GM12878 (cell line): ENCODE measurements around the gene RANBP3. TPM values are rescaled to one million over a fixed set of nuclear protein-coding genes. Genes with fewer than 3 reads are reported as not detected.

Experiments used
- ATAC-seq: fragments of 200-7000 bp; cut with Tn5 transposase; 3 replicates; pipeline ENCODE4 v1.9.1; 2020; ENCODE audit warnings: mild to moderate bottlenecking, moderate library complexity
- BruUV-seq: library from RNA; stranded (reverse); fragments of 400-500 nt; replicated peaks from 2 replicates; lab custom pipeline; 2021; lab: Mats Ljungman, UMichigan
- CTCF ChIA-PET: fragments of 300-600 bp; sonication (Branson Sonifier 250); formaldehyde crosslinking; extraction: SDS; loops from one replicate; lab custom pipeline; 2021; ENCODE audit warnings: inconsistent platforms; lab: Yijun Ruan, JAX
- POLR2A ChIA-PET: fragments of 350-600 bp; formaldehyde crosslinking; extraction: SDS; loops from one replicate; lab custom pipeline; 2021; ENCODE audit warnings: inconsistent platforms; lab: Charles Lee
- RAD21 ChIA-PET: fragments of 300-600 bp; sonication (Branson Sonifier 250); formaldehyde crosslinking; loops from one replicate; lab custom pipeline; 2023; ENCODE audit warnings: antibody characterized with exemption; ENCODE audit not compliant: unreplicated experiment; lab: Charles Lee
- SMC1A ChIA-PET: fragments of 300-600 bp; sonication (Branson Sonifier 250); formaldehyde crosslinking; loops from one replicate; lab custom pipeline; 2023; ENCODE audit not compliant: unreplicated experiment, uncharacterized antibody; lab: Charles Lee
- DNase-seq: peaks from one replicate; pipeline ENCODE4 v3.0.0-alpha.2; 2011; ENCODE audit warnings: low read depth, low spot score
- FAIRE-seq: peaks from 3 replicates; lab custom pipeline; 2011; peaks lifted over from hg19 to GRCh38; lab: Jason Lieb, UNC
- H2AFZ ChIP-seq: 2 replicates; pipeline ENCODE4 v1.6.0; 2011; ENCODE audit warnings: low read depth, low read length, control low read depth; ENCODE audit not compliant: control insufficient read depth
- H3K27ac ChIP-seq: 2 replicates; pipeline ENCODE4 v1.5.1; 2011; ENCODE audit warnings: control low read depth; ENCODE audit not compliant: control insufficient read depth, insufficient read depth
- H3K27me3 ChIP-seq, 2 experiments: replicated peaks in 1 of 2; 2 replicates each; pipeline versions ENCODE4 v1.6.0 to v1.6.1; 2011; ENCODE audit warnings: low read length in 1 of 2; ENCODE audit not compliant: control insufficient read depth in 2 of 2, insufficient read depth in 2 of 2
- H3K36me3 ChIP-seq, 2 experiments: 2 replicates each; pipeline ENCODE4 v1.5.1; 2011; ENCODE audit warnings: low read length in 1 of 2; ENCODE audit not compliant: control insufficient read depth in 2 of 2, insufficient read depth in 2 of 2
- H3K4me1 ChIP-seq: 2 replicates; pipeline ENCODE4 v1.6.1; 2011; ENCODE audit warnings: mild to moderate bottlenecking, low read length, moderate library complexity, mixed read lengths; ENCODE audit not compliant: control insufficient read depth, insufficient read depth
- H3K4me2 ChIP-seq: 2 replicates; pipeline ENCODE4 v1.6.0; 2011; ENCODE audit warnings: control low read depth; ENCODE audit not compliant: control insufficient read depth, insufficient read depth
- H3K4me3 ChIP-seq: fragments of 200-600 bp; sonication (generic); 2 replicates; pipeline ENCODE4 v1.5.1; 2016
- H3K79me2 ChIP-seq: 2 replicates; pipeline ENCODE4 v1.6.0; 2011; ENCODE audit warnings: low read length; ENCODE audit not compliant: control insufficient read depth, insufficient read depth
- H3K9ac ChIP-seq: 2 replicates; pipeline ENCODE4 v1.8.0; 2011; ENCODE audit warnings: low read length, control low read depth, mixed read lengths; ENCODE audit not compliant: control insufficient read depth, insufficient read depth
- H3K9me3 ChIP-seq: replicated peaks from 3 replicates; pipeline ENCODE4 v1.5.1; 2011; ENCODE audit warnings: mild to moderate bottlenecking, low read length; ENCODE audit not compliant: control insufficient read depth, insufficient read depth
- H4K20me1 ChIP-seq: 2 replicates; pipeline ENCODE4 v1.6.0; 2011; ENCODE audit not compliant: control insufficient read depth, insufficient read depth
- FOXK2 ChIP-seq: fragments of 450-650 bp; IDR thresholded peaks from 2 replicates; pipeline ENCODE4 v1.6.1; 2017; ENCODE audit warnings: mild to moderate bottlenecking, moderate library complexity
- NFIC ChIP-seq: IDR thresholded peaks from 2 replicates; pipeline ENCODE4 v1.6.1; 2012; ENCODE audit warnings: low read depth, mild to moderate bottlenecking, inconsistent platforms, low read length, moderate library complexity
- NR2C2 ChIP-seq: IDR thresholded peaks from 2 replicates; pipeline ENCODE4 v1.6.1; 2011; ENCODE audit warnings: borderline replicate concordance, low read depth; ENCODE audit not compliant: control insufficient read depth, insufficient read length
- RELA ChIP-seq: fragments of 450-650 bp; IDR thresholded peaks from 2 replicates; pipeline ENCODE4 v1.8.0; 2014; ENCODE audit warnings: borderline replicate concordance; ENCODE audit not compliant: partially characterized antibody
- SMARCA5 ChIP-seq: fragments of 450-650 bp; IDR thresholded peaks from 2 replicates; pipeline ENCODE4 v1.6.1; 2017; ENCODE audit warnings: mild to moderate bottlenecking
- SMC3 ChIP-seq: IDR thresholded peaks from 2 replicates; pipeline ENCODE4 v1.6.1; 2011; ENCODE audit warnings: low read length, improper control_type of control experiment, borderline replicate concordance
- SUPT20H ChIP-seq: IDR thresholded peaks from 2 replicates; pipeline ENCODE4 v1.6.1; 2011; ENCODE audit warnings: low read depth, mild to moderate bottlenecking, low read length, moderate library complexity, borderline replicate concordance; ENCODE audit not compliant: control insufficient read depth
- WGBS: methylation state at CpG from one replicate; pipeline ENCODE4 v1.1.6; 2016; ENCODE audit warnings: low lambda C conversion rate; ENCODE audit not compliant: insufficient replicate concordance, insufficient coverage; ENCODE audit errors: missing lambda C conversion rate; 5-methylcytosine and 5-hydroxymethylcytosine counted together
- in situ Hi-C: fragments of 300-500 bp; cut with MboI; formaldehyde crosslinking; loops from 9 replicates; pipeline ENCODE4 v1.14.3; 2018; ENCODE audit warnings: mixed read lengths
- intact Hi-C: fragments of 100-400 bp; cut with micrococcal nuclease; formaldehyde crosslinking; loops from one replicate; pipeline ENCODE4 v1.14.2; 2022; ENCODE audit not compliant: unreplicated experiment
- polyA plus RNA-seq, 11 experiments: library from polyadenylated mRNA; depleted of rRNA in 4 of 11; unstranded in 6 of 11; stranded (reverse) in 5 of 11; fragments of >200 nt; fragmentation: Nextera tagmentation in 4 of 11; fragmentation: Illumina TruSeq in 1 of 11; extraction: Ambion mirVana in 4 of 11; extraction: Trizol in 1 of 11; gene quantifications; 1 replicate in 1 of 11; 2 replicates in 10 of 11; pipeline versions ENCODE4 v1.2.1 to v1.2.3, GENCODE V29; 2011 to 2016; ENCODE audit warnings: inconsistent platforms in 2 of 11, missing spikeins in 2 of 11, low read depth in 1 of 11
- total RNA-seq, 4 experiments: library from RNA; depleted of rRNA in 3 of 4; stranded (reverse); fragments of >200 nt in 3 of 4; fragmentation: Illumina TruSeq in 1 of 4; extraction: Trizol in 1 of 4; gene quantifications; 2 replicates each; pipeline versions ENCODE4 v1.2.1 to v1.2.3, GENCODE V29; 2013 to 2021
- TF ChIP-seq, protein P1 (sequence below): fragments of 450-650 bp; IDR thresholded peaks from 2 replicates; pipeline ENCODE4 v1.6.1; 2017; ENCODE audit warnings: borderline replicate concordance
- TF ChIP-seq, protein P2 (sequence below): fragments of 450-650 bp; IDR thresholded peaks from 2 replicates; pipeline ENCODE4 v1.6.1; 2017; ENCODE audit warnings: mild to moderate bottlenecking

Gene RANBP3
- total and polyA plus RNA-seq, 10 of the 15 experiments (the other 5 are each of a cell fraction or from before 2014, with no cell fraction given) = 1.1 to 81.6 (median 60.0) TPM

DNA sequence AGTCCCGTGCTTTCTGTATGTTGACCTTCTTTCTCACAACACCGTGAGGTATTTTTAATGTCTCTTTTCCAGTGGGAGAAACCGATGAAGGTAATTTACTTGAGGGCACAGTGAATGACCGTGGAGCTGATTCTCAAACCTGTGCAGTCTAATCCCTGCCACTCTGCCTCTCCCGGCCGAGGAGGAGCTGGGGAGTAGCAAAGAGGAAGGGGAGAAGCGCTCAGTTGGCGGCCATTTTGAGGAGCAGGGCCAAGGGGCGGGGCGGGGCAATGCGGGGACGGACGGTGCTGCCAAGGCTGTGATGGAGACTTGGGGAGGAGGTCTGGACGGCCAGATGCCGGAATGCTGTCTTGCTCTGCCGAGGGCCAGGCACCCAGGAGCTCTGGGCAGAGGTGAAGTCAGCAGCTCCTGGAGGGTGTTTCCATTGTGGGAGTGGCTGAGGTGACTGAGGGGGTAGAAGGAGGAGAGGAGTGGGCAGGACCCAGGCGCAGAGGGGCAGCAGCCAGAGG is 12.4 kb upstream of the RANBP3 start:
- Histone ChIP-seq H3K4me1 (peaks cover 8% of the 10 kb centered on the region), H3K27ac (no peak overlapping the region), H4K20me1 (no peaks in the 10 kb centered on the region), H3K79me2 (no peaks in the 10 kb centered on the region), H3K4me2 (no peak overlapping the region), H2AFZ (no peak overlapping the region), H3K36me3 (no peaks in the 10 kb centered on the region), H3K9me3 (no peaks in the 10 kb centered on the region), H3K27me3 (no peaks in the 10 kb centered on the region), H3K9ac (no peak overlapping the region), H3K4me3 (no peak overlapping the region)
- FAIRE-seq (no peak), DNase-seq (no peak), ATAC-seq (no peak)
- RAD21 ChIA-PET = interaction anchor here (1.7 to 4.7 kb wide), 2 partner anchors 22 to 135 kb away, joined by 7 to 17 read pairs; no protein-coding TSS in a partner anchor
- CTCF ChIA-PET = interaction anchor here (1.1 to 7.8 kb wide), 8 partner anchors 10 to 187 kb away, joined by 3 to 76 read pairs (median 16); partner anchors contain the start of gene RANBP3
- SMC1A ChIA-PET = interaction anchor here (1.1 to 3.6 kb wide), 5 partner anchors 32 to 136 kb away, joined by 3 to 28 read pairs (median 7); no protein-coding TSS in a partner anchor
- WGBS = 97% methylated on average over 11 of the region's 17 CpGs
- TF ChIP-seq SMARCA5 (no peak), SUPT20H (no peak), NR2C2 (no peak), RELA (no peak), FOXK2 (no peak), SMC3 (no peak), NFIC (no peak)
- TF ChIP-seq, protein P1, sequence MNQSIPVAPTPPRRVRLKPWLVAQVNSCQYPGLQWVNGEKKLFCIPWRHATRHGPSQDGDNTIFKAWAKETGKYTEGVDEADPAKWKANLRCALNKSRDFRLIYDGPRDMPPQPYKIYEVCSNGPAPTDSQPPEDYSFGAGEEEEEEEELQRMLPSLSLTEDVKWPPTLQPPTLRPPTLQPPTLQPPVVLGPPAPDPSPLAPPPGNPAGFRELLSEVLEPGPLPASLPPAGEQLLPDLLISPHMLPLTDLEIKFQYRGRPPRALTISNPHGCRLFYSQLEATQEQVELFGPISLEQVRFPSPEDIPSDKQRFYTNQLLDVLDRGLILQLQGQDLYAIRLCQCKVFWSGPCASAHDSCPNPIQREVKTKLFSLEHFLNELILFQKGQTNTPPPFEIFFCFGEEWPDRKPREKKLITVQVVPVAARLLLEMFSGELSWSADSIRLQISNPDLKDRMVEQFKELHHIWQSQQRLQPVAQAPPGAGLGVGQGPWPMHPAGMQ = no peak
- TF ChIP-seq, protein P2, sequence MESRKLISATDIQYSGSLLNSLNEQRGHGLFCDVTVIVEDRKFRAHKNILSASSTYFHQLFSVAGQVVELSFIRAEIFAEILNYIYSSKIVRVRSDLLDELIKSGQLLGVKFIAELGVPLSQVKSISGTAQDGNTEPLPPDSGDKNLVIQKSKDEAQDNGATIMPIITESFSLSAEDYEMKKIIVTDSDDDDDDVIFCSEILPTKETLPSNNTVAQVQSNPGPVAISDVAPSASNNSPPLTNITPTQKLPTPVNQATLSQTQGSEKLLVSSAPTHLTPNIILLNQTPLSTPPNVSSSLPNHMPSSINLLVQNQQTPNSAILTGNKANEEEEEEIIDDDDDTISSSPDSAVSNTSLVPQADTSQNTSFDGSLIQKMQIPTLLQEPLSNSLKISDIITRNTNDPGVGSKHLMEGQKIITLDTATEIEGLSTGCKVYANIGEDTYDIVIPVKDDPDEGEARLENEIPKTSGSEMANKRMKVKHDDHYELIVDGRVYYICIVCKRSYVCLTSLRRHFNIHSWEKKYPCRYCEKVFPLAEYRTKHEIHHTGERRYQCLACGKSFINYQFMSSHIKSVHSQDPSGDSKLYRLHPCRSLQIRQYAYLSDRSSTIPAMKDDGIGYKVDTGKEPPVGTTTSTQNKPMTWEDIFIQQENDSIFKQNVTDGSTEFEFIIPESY = no peak
- in situ Hi-C loops = no loop called here
- POLR2A ChIA-PET = interaction anchor here (0.8 kb wide), 1 partner anchor 151 kb away, joined by 3 read pairs; no protein-coding TSS in a partner anchor
- intact Hi-C loops = no loop called here
- BruUV-seq = no TSS peak
